Activated CD8-positive, alpha-beta T cell treated with anti-CD3 and anti-CD28 coated beads for 36 hours (primary cell): ENCODE measurements around the gene NEDD4L. TPM values are rescaled to one million over a fixed set of nuclear protein-coding genes. Genes with fewer than 3 reads are reported as not detected.

ENCODE experiments used
- ATAC-seq: fragments of 200-7000 bp; cut with Tn5 transposase; one replicate; pipeline ENCODE4 v1.10.0; 2021; ENCODE audit warnings: mild to moderate bottlenecking, moderate library complexity
- CTCF ChIA-PET: fragments of 350-600 bp; sonication (Branson Sonifier 250); formaldehyde crosslinking; loops from one replicate; lab custom pipeline; 2021; ENCODE audit warnings: antibody characterized with exemption; lab: Charles Lee
- POLR2A ChIA-PET: fragments of 350-600 bp; sonication (Branson Sonifier 250); formaldehyde crosslinking; loops from one replicate; lab custom pipeline; 2021; ENCODE audit warnings: antibody characterized with exemption; lab: Charles Lee
- DNase-seq: peaks from one replicate; pipeline ENCODE4 v3.0.0-alpha.2; 2020
- H3K27ac Mint-ChIP-seq: one replicate; pipeline ENCODE4 v1.8.0; 2021; ENCODE audit warnings: mild to moderate bottlenecking, mixed read lengths
- H3K27me3 Mint-ChIP-seq: one replicate; pipeline ENCODE4 v1.8.0; 2021; ENCODE audit warnings: mixed read lengths
- H3K36me3 Mint-ChIP-seq: one replicate; pipeline ENCODE4 v1.8.0; 2021; ENCODE audit warnings: low read depth, mixed read lengths
- H3K4me1 Mint-ChIP-seq: one replicate; pipeline ENCODE4 v1.8.0; 2021; ENCODE audit warnings: low read depth, mixed read lengths
- H3K4me3 Mint-ChIP-seq: one replicate; pipeline ENCODE4 v1.8.0; 2021; ENCODE audit warnings: mild to moderate bottlenecking, moderate library complexity, mixed read lengths
- H3K9me3 Mint-ChIP-seq: one replicate; pipeline ENCODE4 v1.8.0; 2021; ENCODE audit warnings: mixed read lengths
- CTCF ChIP-seq: fragments of 200-600 bp; IDR thresholded peaks from one replicate; pipeline ENCODE4 v1.8.0; 2022; ENCODE audit warnings: antibody characterized with exemption, mild to moderate bottlenecking
- intact Hi-C: fragments of 100-400 bp; cut with micrococcal nuclease; formaldehyde crosslinking; loops from one replicate; pipeline ENCODE4 v1.10.0; 2022
- total RNA-seq, 2 experiments: library from RNA; stranded (reverse); gene quantifications; one replicate each; pipeline ENCODE4 v1.2.3, GENCODE V29; 2021

Gene NEDD4L
- total RNA-seq, 2 experiments from 2014 or later, result 7.5 to 8.5 TPM

- Mint-ChIP-seq H3K9me3 (no peaks in the 10 kb centered on the region), H3K36me3 (no peaks in the 10 kb centered on the region), H3K4me3 (no peak overlapping the region), H3K4me1 (peaks cover 6% of the 10 kb centered on the region), H3K27me3 (peaks cover 2% of the 10 kb centered on the region), H3K27ac (no peak overlapping the region)
- ATAC-seq, result no peak
- intact Hi-C loops, result no loop called here
- ChIA-PET POLR2A (no interaction called here), CTCF (no interaction called here)
- no peak for TF ChIP-seq CTCF
- DNase-seq, result no peak
Observed at GRCh38 chr18:58114766-58115165, 70.7 kb downstream of the NEDD4L start.

DNA sequence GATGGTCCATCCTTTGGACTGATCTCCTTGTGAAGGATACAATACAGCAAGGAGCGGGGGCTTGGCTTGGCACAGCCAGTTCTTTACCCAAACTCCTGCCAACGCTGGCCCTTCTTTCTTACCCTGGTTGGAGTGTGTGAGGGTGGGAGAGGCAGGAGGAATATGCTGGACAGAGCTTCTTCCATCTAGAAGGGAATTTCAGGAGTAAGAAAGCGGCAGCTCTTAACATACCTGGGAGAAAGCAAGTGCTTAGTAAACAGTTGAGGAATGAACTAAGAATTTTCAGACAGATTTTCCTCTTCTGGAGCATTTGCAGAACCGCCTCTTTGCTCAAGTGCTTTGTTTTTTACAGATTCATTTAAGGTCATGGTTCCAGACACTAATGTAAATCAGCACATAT, 72.8 kb downstream of the NEDD4L start:
- no peaks in the 10 kb centered on the region for H3K9me3 Mint-ChIP-seq
- no peak overlapping the region for H3K27ac Mint-ChIP-seq
- DNase-seq (no peak), ATAC-seq (no peak)
- H3K4me3 Mint-ChIP-seq, result no peak overlapping the region
- H3K27me3 Mint-ChIP-seq, result no peaks in the 10 kb centered on the region
- no peak for TF ChIP-seq CTCF
- H3K4me1 Mint-ChIP-seq, result peaks cover 6% of the 10 kb centered on the region
- ChIA-PET CTCF (interaction anchor here (1.0 to 3.6 kb wide), 3 partner anchors 19 to 235 kb away, joined by 3 to 19 read pairs (median 3); partner anchors contain the start of gene NEDD4L), POLR2A (no interaction called here)
- no peaks in the 10 kb centered on the region for H3K36me3 Mint-ChIP-seq
- intact Hi-C loops, result no loop called here

DNA sequence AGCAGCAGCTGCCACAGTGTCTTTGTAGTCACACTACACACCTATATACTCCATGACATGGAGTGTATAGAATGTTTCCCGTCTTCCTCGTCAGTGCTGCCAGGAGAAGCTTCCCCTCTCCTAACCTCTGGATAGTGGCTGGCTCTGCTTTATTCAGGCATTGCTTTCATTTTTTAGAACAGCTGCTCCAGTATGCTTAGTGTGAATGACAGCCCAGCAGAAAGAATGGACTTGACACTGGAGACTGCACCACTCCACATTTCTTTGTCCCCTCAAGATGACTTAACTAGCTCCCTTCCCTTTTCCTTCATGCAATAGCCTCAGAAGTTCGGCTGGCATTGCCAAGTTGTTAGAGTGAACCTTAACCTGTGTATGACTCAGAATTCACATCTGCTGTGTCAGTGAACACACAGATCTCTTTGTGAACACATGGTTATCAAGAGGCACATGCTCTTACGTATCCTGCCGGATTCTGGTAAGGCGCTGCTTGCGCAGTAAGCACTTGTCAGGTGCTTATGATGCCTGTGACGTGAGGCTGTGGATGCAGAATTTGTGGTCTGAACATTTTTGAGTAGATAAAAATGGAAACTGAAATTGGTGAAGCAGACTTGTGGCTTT, 73.9 kb downstream of the NEDD4L start:
- no peak overlapping the region for H3K27ac Mint-ChIP-seq
- POLR2A ChIA-PET, result interaction anchor here (0.6 kb wide), 1 partner anchor 161 kb away, joined by 3 read pairs; no protein-coding TSS in a partner anchor
- H3K27me3 Mint-ChIP-seq, result no peaks in the 10 kb centered on the region
- intact Hi-C loops, result no loop called here
- DNase-seq (no peak), ATAC-seq (no peak)
- CTCF ChIA-PET, result interaction anchor here (0.6 to 3.6 kb wide), 3 partner anchors 60 to 236 kb away, joined by 3 to 19 read pairs (median 3); partner anchors contain the start of gene NEDD4L
- H3K4me3 Mint-ChIP-seq, result no peak overlapping the region
- H3K4me1 Mint-ChIP-seq, result peaks cover 6% of the 10 kb centered on the region
- TF ChIP-seq CTCF, result no peak
- H3K9me3 Mint-ChIP-seq, result no peaks in the 10 kb centered on the region
- no peaks in the 10 kb centered on the region for H3K36me3 Mint-ChIP-seq

DNA sequence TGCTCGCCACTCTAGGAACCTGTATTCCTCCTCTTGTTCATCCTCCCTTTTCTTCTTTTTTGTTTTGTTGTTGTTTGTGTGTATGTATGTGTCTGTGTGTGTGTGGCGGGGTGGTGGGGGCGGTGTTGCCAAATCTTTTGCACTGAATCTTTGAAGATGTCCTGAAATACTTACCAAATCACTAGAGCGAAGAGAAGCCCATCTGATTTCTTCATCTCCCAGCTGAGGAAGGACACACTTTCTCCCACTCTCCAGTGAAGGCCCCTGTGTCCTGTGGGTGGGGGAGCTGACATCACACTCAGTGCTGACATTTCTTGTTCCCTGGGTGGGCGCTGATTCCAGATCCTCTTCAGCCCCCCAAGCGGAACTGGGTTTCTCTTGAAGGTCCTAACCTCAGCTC, 74.5 kb downstream of the NEDD4L start:
- CTCF ChIA-PET, result interaction anchor here (1.2 to 3.6 kb wide), 2 partner anchors 75 to 236 kb away, joined by 3 to 19 read pairs; partner anchors contain the start of gene NEDD4L
- TF ChIP-seq CTCF, result no peak
- Mint-ChIP-seq H3K4me3 (no peak overlapping the region), H3K4me1 (peaks cover under 1% of the 10 kb centered on the region), H3K9me3 (no peaks in the 10 kb centered on the region), H3K36me3 (no peaks in the 10 kb centered on the region), H3K27me3 (no peaks in the 10 kb centered on the region), H3K27ac (no peak overlapping the region)
- no peak for ATAC-seq
- DNase-seq, result no peak
- intact Hi-C loops, result no loop called here
- POLR2A ChIA-PET, result interaction anchor here (0.6 kb wide), 1 partner anchor 160 kb away, joined by 3 read pairs; no protein-coding TSS in a partner anchor

DNA sequence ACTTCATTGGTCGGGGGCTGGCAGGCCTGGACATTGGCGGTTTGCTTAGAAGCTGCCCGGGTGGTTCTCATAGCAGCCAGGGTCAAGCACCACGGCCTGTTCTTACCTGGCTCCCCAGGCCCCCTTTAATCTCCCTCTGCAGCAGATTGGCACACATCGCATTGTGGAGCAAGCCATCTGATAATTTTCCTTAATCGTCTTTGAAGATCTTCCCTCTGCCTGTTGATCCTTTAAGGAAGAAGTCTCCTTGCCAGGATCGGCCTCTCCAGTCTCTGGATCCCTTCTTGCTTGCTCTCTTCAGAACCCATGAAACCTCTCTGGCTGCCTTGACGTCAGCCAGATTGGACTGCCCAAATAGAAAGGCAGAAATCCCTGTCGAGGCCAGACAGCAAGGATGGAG, 75.8 kb downstream of the NEDD4L start:
- Mint-ChIP-seq H3K27me3 (no peaks in the 10 kb centered on the region), H3K27ac (no peak overlapping the region), H3K36me3 (no peaks in the 10 kb centered on the region), H3K4me1 (peaks cover 4% of the 10 kb centered on the region), H3K4me3 (no peak overlapping the region), H3K9me3 (no peaks in the 10 kb centered on the region)
- intact Hi-C loops, result loop anchor here (5.0 kb wide), 1 partner anchor 238 kb away; no protein-coding TSS in a partner anchor
- no peak for ATAC-seq
- TF ChIP-seq CTCF, result no peak
- CTCF ChIA-PET, result interaction anchor here (1.1 to 3.6 kb wide), 2 partner anchors 77 to 238 kb away, joined by 3 to 19 read pairs; partner anchors contain the start of gene NEDD4L
- no peak for DNase-seq
- POLR2A ChIA-PET, result interaction anchor here (0.7 kb wide), 1 partner anchor 1091 kb away, joined by 3 read pairs; no protein-coding TSS in a partner anchor
